ENCODE results near the gene CAPRIN1. TPM values are rescaled to one million over a fixed set of nuclear protein-coding genes. Genes with fewer than 3 reads are reported as not detected.

Gene CAPRIN1
- total and polyA plus RNA-seq, 10 of the 15 experiments (the other 5 are each of a cell fraction or from before 2014, with no cell fraction given) = 50.4 to 228 (median 191) TPM

GRCh38 chr11:34128824-34129223 lies 77.3 kb downstream of the CAPRIN1 start:
- Histone ChIP-seq H3K4me3 (no peak overlapping the region), H3K4me2 (ENCODE audit: control insufficient read depth, insufficient read depth) (no peak overlapping the region), H3K4me1 (ENCODE audit: control insufficient read depth, insufficient read depth, low read length) (peaks cover 5% of the 10 kb centered on the region), H4K20me1 (ENCODE audit: control insufficient read depth, insufficient read depth) (no peaks in the 10 kb centered on the region), H3K27ac (ENCODE audit: control insufficient read depth, insufficient read depth) (no peak overlapping the region), H3K9ac (ENCODE audit: control insufficient read depth, insufficient read depth, low read length) (no peak overlapping the region), H3K27me3 (replicated peaks in 1 of 2; ENCODE audit: control insufficient read depth in 2 of 2, insufficient read depth in 2 of 2, low read length in 1 of 2) (no peaks in the 10 kb centered on the region), H3K9me3 (replicated peaks; ENCODE audit: control insufficient read depth, insufficient read depth, low read length) (no peaks in the 10 kb centered on the region), H3K79me2 (ENCODE audit: control insufficient read depth, insufficient read depth, low read length) (no peaks in the 10 kb centered on the region), H2AFZ (ENCODE audit: control insufficient read depth, low read depth, low read length) (no peak overlapping the region), H3K36me3 (ENCODE audit: control insufficient read depth in 2 of 2, insufficient read depth in 2 of 2, low read length in 1 of 2) (peaks cover 19 to 45% of the 10 kb centered on the region in 2 experiments)
- ChIA-PET POLR2A (interaction anchor here (1.6 kb wide), 1 partner anchor 12 kb away, joined by 3 read pairs; no protein-coding TSS in a partner anchor), SMC1A (ENCODE audit: uncharacterized antibody, unreplicated experiment) (no interaction called here), RAD21 (ENCODE audit: unreplicated experiment) (no interaction called here), CTCF (no interaction called here)
- DNase-seq (ENCODE audit: low read depth, low spot score) (no peak), FAIRE-seq (no peak), ATAC-seq (no peak)
- BruUV-seq (replicated peaks) = no TSS peak
- WGBS (ENCODE audit: insufficient coverage, insufficient replicate concordance, low lambda C conversion rate, missing lambda C conversion rate) = 96% methylated on average over 3 of the region's 3 CpGs
- in situ Hi-C loops (cut with MboI) = no loop called here
- intact Hi-C loops (cut with micrococcal nuclease; ENCODE audit: unreplicated experiment) = no loop called here
- no peak for TF ChIP-seq SUZ12 (IDR thresholded peaks at IDR 0.05; ENCODE audit: unreplicated experiment)
- TF ChIP-seq ZNF207 (IDR thresholded peaks at IDR 0.05; ENCODE audit: borderline replicate concordance) = no peak
- TF ChIP-seq MAX (IDR thresholded peaks at IDR 0.05; ENCODE audit: low read depth, low read length) = no peak
- TF ChIP-seq, protein P1, sequence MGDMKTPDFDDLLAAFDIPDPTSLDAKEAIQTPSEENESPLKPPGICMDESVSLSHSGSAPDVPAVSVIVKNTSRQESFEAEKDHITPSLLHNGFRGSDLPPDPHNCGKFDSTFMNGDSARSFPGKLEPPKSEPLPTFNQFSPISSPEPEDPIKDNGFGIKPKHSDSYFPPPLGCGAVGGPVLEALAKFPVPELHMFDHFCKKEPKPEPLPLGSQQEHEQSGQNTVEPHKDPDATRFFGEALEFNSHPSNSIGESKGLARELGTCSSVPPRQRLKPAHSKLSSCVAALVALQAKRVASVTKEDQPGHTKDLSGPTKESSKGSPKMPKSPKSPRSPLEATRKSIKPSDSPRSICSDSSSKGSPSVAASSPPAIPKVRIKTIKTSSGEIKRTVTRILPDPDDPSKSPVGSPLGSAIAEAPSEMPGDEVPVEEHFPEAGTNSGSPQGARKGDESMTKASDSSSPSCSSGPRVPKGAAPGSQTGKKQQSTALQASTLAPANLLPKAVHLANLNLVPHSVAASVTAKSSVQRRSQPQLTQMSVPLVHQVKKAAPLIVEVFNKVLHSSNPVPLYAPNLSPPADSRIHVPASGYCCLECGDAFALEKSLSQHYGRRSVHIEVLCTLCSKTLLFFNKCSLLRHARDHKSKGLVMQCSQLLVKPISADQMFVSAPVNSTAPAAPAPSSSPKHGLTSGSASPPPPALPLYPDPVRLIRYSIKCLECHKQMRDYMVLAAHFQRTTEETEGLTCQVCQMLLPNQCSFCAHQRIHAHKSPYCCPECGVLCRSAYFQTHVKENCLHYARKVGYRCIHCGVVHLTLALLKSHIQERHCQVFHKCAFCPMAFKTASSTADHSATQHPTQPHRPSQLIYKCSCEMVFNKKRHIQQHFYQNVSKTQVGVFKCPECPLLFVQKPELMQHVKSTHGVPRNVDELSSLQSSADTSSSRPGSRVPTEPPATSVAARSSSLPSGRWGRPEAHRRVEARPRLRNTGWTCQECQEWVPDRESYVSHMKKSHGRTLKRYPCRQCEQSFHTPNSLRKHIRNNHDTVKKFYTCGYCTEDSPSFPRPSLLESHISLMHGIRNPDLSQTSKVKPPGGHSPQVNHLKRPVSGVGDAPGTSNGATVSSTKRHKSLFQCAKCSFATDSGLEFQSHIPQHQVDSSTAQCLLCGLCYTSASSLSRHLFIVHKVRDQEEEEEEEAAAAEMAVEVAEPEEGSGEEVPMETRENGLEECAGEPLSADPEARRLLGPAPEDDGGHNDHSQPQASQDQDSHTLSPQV (IDR thresholded peaks at IDR 0.05) = no peak
- TF ChIP-seq HDAC2 (IDR thresholded peaks at IDR 0.05) = no peak
- TF ChIP-seq JUND (IDR thresholded peaks at IDR 0.05; ENCODE audit: low read depth, low read length) = no peak
- no peak for TF ChIP-seq HCFC1 (IDR thresholded peaks at IDR 0.05; ENCODE audit: low read length)
- TF ChIP-seq, protein P2, sequence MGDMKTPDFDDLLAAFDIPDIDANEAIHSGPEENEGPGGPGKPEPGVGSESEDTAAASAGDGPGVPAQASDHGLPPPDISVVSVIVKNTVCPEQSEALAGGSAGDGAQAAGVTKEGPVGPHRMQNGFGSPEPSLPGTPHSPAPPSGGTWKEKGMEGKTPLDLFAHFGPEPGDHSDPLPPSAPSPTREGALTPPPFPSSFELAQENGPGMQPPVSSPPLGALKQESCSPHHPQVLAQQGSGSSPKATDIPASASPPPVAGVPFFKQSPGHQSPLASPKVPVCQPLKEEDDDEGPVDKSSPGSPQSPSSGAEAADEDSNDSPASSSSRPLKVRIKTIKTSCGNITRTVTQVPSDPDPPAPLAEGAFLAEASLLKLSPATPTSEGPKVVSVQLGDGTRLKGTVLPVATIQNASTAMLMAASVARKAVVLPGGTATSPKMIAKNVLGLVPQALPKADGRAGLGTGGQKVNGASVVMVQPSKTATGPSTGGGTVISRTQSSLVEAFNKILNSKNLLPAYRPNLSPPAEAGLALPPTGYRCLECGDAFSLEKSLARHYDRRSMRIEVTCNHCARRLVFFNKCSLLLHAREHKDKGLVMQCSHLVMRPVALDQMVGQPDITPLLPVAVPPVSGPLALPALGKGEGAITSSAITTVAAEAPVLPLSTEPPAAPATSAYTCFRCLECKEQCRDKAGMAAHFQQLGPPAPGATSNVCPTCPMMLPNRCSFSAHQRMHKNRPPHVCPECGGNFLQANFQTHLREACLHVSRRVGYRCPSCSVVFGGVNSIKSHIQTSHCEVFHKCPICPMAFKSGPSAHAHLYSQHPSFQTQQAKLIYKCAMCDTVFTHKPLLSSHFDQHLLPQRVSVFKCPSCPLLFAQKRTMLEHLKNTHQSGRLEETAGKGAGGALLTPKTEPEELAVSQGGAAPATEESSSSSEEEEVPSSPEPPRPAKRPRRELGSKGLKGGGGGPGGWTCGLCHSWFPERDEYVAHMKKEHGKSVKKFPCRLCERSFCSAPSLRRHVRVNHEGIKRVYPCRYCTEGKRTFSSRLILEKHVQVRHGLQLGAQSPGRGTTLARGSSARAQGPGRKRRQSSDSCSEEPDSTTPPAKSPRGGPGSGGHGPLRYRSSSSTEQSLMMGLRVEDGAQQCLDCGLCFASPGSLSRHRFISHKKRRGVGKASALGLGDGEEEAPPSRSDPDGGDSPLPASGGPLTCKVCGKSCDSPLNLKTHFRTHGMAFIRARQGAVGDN (IDR thresholded peaks at IDR 0.05) = no peak
- TF ChIP-seq USF1 (IDR thresholded peaks at IDR 0.05; ENCODE audit: borderline replicate concordance, extremely low read length, insufficient read depth, low read depth, low read length) = no peak
- TF ChIP-seq NFIC (IDR thresholded peaks at IDR 0.05; ENCODE audit: low read depth, low read length) = no peak
- no peak for TF ChIP-seq NKRF (conservative IDR thresholded peaks at IDR 0.05)

Measured in GM12878 (cell line).